H1 (cell line): ENCODE measurements around the gene GRM5. TPM values are rescaled to one million over a fixed set of nuclear protein-coding genes. Genes with fewer than 3 reads are reported as not detected.

Experiments used
- CTCF ChIA-PET: fragments of 300-600 bp; sonication (Branson Sonifier 250); formaldehyde crosslinking; loops from one replicate; lab custom pipeline; 2021; ENCODE audit not compliant: partially characterized antibody; lab: Charles Lee
- POLR2A ChIA-PET: fragments of 300-600 bp; sonication (Branson Sonifier 250); formaldehyde crosslinking; loops from one replicate; lab custom pipeline; 2021; ENCODE audit warnings: inconsistent platforms; ENCODE audit not compliant: partially characterized antibody; lab: Charles Lee
- DNase-seq, 2 experiments: peaks; one replicate each; pipeline versions ENCODE4 v3.0.0 to v3.0.0-alpha.2; 2010 to 2022; ENCODE audit warnings: low spot score in 2 of 2, low read depth in 1 of 2, mixed read lengths in 1 of 2
- FAIRE-seq: peaks from 2 replicates; lab custom pipeline; 2011; peaks lifted over from hg19 to GRCh38; lab: Jason Lieb, UNC
- H2AFZ ChIP-seq: 2 replicates; pipeline ENCODE4 v1.8.1; 2012; ENCODE audit warnings: low read length, inconsistent platforms
- H2AK5ac ChIP-seq: 2 replicates; pipeline ENCODE4 v1.6.1; 2013; ENCODE audit warnings: low read depth, low read length
- H2BK120ac ChIP-seq: replicated peaks from 2 replicates; pipeline ENCODE3; 2013; ENCODE audit warnings: low read depth, low read length, inconsistent platforms
- H2BK12ac ChIP-seq: 2 replicates; pipeline ENCODE4 v1.6.1; 2013; ENCODE audit warnings: low read depth, low read length
- H2BK15ac ChIP-seq: 2 replicates; pipeline ENCODE4 v1.6.1; 2013; ENCODE audit warnings: low read length
- H2BK20ac ChIP-seq: 2 replicates; pipeline ENCODE4 v1.6.1; 2013; ENCODE audit warnings: low read length
- H2BK5ac ChIP-seq: 2 replicates; pipeline ENCODE4 v1.6.1; 2013; ENCODE audit warnings: low read depth, low read length
- H3K14ac ChIP-seq: 2 replicates; pipeline ENCODE4 v1.6.1; 2013; ENCODE audit warnings: inconsistent platforms; ENCODE audit not compliant: insufficient read length
- H3K18ac ChIP-seq: 2 replicates; pipeline ENCODE4 v1.6.1; 2013; ENCODE audit warnings: low read length; ENCODE audit errors: extremely low read depth
- H3K23ac ChIP-seq: 2 replicates; pipeline ENCODE4 v1.6.1; 2013; ENCODE audit warnings: inconsistent platforms; ENCODE audit not compliant: insufficient read length
- H3K23me2 ChIP-seq: 2 replicates; pipeline ENCODE4 v1.6.1; 2013; ENCODE audit warnings: low read depth, low read length
- H3K27ac ChIP-seq: 2 replicates; pipeline ENCODE4 v1.6.1; 2011; ENCODE audit warnings: low read depth, low read length, inconsistent platforms
- H3K27me3 ChIP-seq, 4 experiments: replicated peaks in 1 of 4; 1 replicate in 1 of 4; 2 replicates in 3 of 4; pipeline versions ENCODE4 v1.6.1 to v1.8.1; 2011 to 2013; ENCODE audit warnings: low read length in 3 of 4, mild to moderate bottlenecking in 3 of 4, inconsistent platforms in 2 of 4, mixed read lengths in 2 of 4, moderate library complexity in 1 of 4; ENCODE audit not compliant: control insufficient read depth in 3 of 4, insufficient read depth in 3 of 4; ENCODE audit errors: extremely low read depth in 1 of 4
- H3K36me3 ChIP-seq, 4 experiments: 2 replicates each; pipeline versions ENCODE4 v1.6.1 to v1.8.1; 2011 to 2013; ENCODE audit warnings: mild to moderate bottlenecking in 4 of 4, low read length in 3 of 4, moderate library complexity in 2 of 4, control low read depth in 1 of 4, inconsistent platforms in 1 of 4; ENCODE audit not compliant: insufficient read depth in 4 of 4, control insufficient read depth in 2 of 4
- H3K4ac ChIP-seq: replicated peaks from 2 replicates; pipeline ENCODE3; 2013; ENCODE audit warnings: low read length, low read depth, mixed read lengths, inconsistent platforms; ENCODE audit not compliant: insufficient read length
- H3K4me1 ChIP-seq, 4 experiments: replicated peaks in 1 of 4; 1 replicate in 1 of 4; 2 replicates in 3 of 4; pipeline versions ENCODE4 v1.6.1 to v1.8.1; 2011 to 2013; ENCODE audit warnings: low read length in 3 of 4, inconsistent platforms in 2 of 4, mixed read lengths in 1 of 4; ENCODE audit not compliant: insufficient read depth in 4 of 4, control insufficient read depth in 3 of 4
- H3K4me2 ChIP-seq, 2 experiments: 2 replicates each; pipeline versions ENCODE4 v1.6.1 to v1.8.1; 2011 to 2013; ENCODE audit warnings: low read depth in 2 of 2, low read length in 2 of 2, control low read depth in 1 of 2, inconsistent platforms in 1 of 2, mild to moderate bottlenecking in 1 of 2; ENCODE audit not compliant: insufficient read depth in 1 of 2
- H3K4me3 ChIP-seq, 4 experiments: fragments of 200-600, 300-600 bp in 1 of 4; sonication (generic), shearing (Covaris generic), sonication (Bioruptor Twin) in 1 of 4; 2 replicates each; pipeline versions ENCODE4 v1.5.1 to v1.8.1; 2011 to 2016; ENCODE audit warnings: low read length in 4 of 4, low read depth in 3 of 4, control low read depth in 2 of 4, inconsistent platforms in 2 of 4, mild to moderate bottlenecking in 2 of 4, mixed read lengths in 1 of 4, moderate library complexity in 1 of 4; ENCODE audit not compliant: insufficient read depth in 2 of 4; ENCODE audit errors: extremely low read depth in 1 of 4
- H3K56ac ChIP-seq: replicated peaks from 2 replicates; pipeline ENCODE3; 2013; ENCODE audit warnings: low read depth, mild to moderate bottlenecking, mixed read lengths, low read length, inconsistent platforms; ENCODE audit not compliant: insufficient read length
- H3K79me1 ChIP-seq: 2 replicates; pipeline ENCODE4 v1.6.1; 2013; ENCODE audit warnings: low read depth, low read length, control low read depth
- H3K79me2 ChIP-seq, 2 experiments: 2 replicates each; pipeline versions ENCODE4 v1.6.1 to v1.8.1; 2012 to 2013; ENCODE audit warnings: low read length in 2 of 2, mild to moderate bottlenecking in 2 of 2, inconsistent platforms in 1 of 2; ENCODE audit not compliant: insufficient read depth in 2 of 2, control insufficient read depth in 1 of 2
- H3K9ac ChIP-seq, 4 experiments: replicated peaks in 1 of 4; 1 replicate in 1 of 4; 2 replicates in 3 of 4; pipeline versions ENCODE4 v1.6.1 to v1.8.1; 2011 to 2013; ENCODE audit warnings: low read depth in 3 of 4, low read length in 3 of 4, control low read depth in 2 of 4, mild to moderate bottlenecking in 2 of 4, moderate library complexity in 2 of 4, inconsistent platforms in 1 of 4; ENCODE audit errors: extremely low read depth in 1 of 4
- H3K9me3 ChIP-seq, 2 experiments: 2 replicates each; pipeline versions ENCODE4 v1.6.1 to v1.8.1; 2012 to 2013; ENCODE audit warnings: mild to moderate bottlenecking in 2 of 2, moderate library complexity in 2 of 2, control low read depth in 1 of 2, inconsistent platforms in 1 of 2, low read depth in 1 of 2, low read length in 1 of 2, mixed read lengths in 1 of 2; ENCODE audit not compliant: insufficient read depth in 2 of 2
- H4K20me1 ChIP-seq, 2 experiments: replicated peaks in 1 of 2; 2 replicates each; pipeline versions ENCODE3 to v1.8.1; 2011 to 2013; ENCODE audit warnings: inconsistent platforms in 2 of 2, low read length in 2 of 2, mild to moderate bottlenecking in 1 of 2; ENCODE audit not compliant: insufficient read depth in 2 of 2, control insufficient read depth in 1 of 2
- H4K5ac ChIP-seq: 2 replicates; pipeline ENCODE4 v1.6.1; 2013; ENCODE audit warnings: low read length, low read depth, mixed read lengths, inconsistent platforms; ENCODE audit not compliant: insufficient read length
- H4K8ac ChIP-seq: 2 replicates; pipeline ENCODE4 v1.8.0; 2013; ENCODE audit warnings: mild to moderate bottlenecking, moderate library complexity, low read length, inconsistent platforms; ENCODE audit not compliant: insufficient read depth; ENCODE audit errors: extremely low read depth
- H4K91ac ChIP-seq: replicated peaks from 2 replicates; pipeline ENCODE3; 2013; ENCODE audit warnings: low read length, mixed read lengths, inconsistent platforms; ENCODE audit not compliant: insufficient read length
- ATF2 ChIP-seq: IDR thresholded peaks from 2 replicates; pipeline ENCODE4 v1.6.1; 2012; ENCODE audit warnings: low read length, inconsistent platforms
- BRCA1 ChIP-seq: IDR thresholded peaks from 2 replicates; pipeline ENCODE4 v1.6.1; 2012; ENCODE audit warnings: low read depth, low read length, improper control_type of control experiment
- CEBPB ChIP-seq: IDR thresholded peaks from 2 replicates; pipeline ENCODE4 v1.6.1; 2012; ENCODE audit warnings: low read depth, low read length
- RXRA ChIP-seq: IDR thresholded peaks from 2 replicates; pipeline ENCODE4 v1.6.1; 2011; ENCODE audit warnings: low read depth, mild to moderate bottlenecking, low read length, moderate library complexity; ENCODE audit not compliant: insufficient read depth
- SIN3A ChIP-seq, 2 experiments: IDR thresholded peaks in 1 of 2; conservative IDR thresholded peaks in 1 of 2; 2 replicates each; pipeline ENCODE4 v1.6.1; 2011 to 2012; ENCODE audit warnings: low read length in 2 of 2, improper control_type of control experiment in 1 of 2, low read depth in 1 of 2, mild to moderate bottlenecking in 1 of 2
- polyA plus RNA-seq, 7 experiments: library from polyadenylated mRNA; depleted of rRNA in 3 of 7; stranded (reverse) in 5 of 7; unstranded in 2 of 7; fragments of >200 nt in 5 of 7; fragments of 200-250 nt in 2 of 7; gene quantifications; 1 replicate in 5 of 7; 2 replicates in 1 of 7; 4 replicates in 1 of 7; pipeline versions ENCODE4 v1.2.1 to v1.2.3, GENCODE V29; 2011 to 2013; ENCODE audit warnings: missing spikeins in 2 of 7, mixed read lengths in 2 of 7
- total RNA-seq: library from RNA; stranded (reverse); fragmentation: NEBNext Ultra II Directional; extraction: Animal tissue kit (Norgen Biotek cat#: 25700); gene quantifications from 2 replicates; pipeline ENCODE4 v1.2.1, GENCODE V29; 2021

The GRM5 gene
- total and polyA plus RNA-seq, 2 of the 8 experiments (the other 6 are each of a cell fraction or from before 2014, with no cell fraction given): 0.15 to 0.43 TPM

GRCh38 chr11:89016214-89016613 is 49.6 kb downstream of the GRM5 start:
- FAIRE-seq (no peak), DNase-seq (no peak)
- no peak overlapping the region for H4K8ac ChIP-seq
- H3K23ac ChIP-seq: no peak overlapping the region
- H3K4me2 ChIP-seq: no peak overlapping the region
- no peak overlapping the region for H2BK120ac ChIP-seq
- H2BK12ac ChIP-seq: no peak overlapping the region
- H3K4me3 ChIP-seq: no peak overlapping the region
- no peaks in the 10 kb centered on the region for H3K79me1 ChIP-seq
- H4K5ac ChIP-seq: no peak overlapping the region
- H3K4me1 ChIP-seq: no peaks in the 10 kb centered on the region
- no peaks in the 10 kb centered on the region for H3K36me3 ChIP-seq
- H4K20me1 ChIP-seq: no peaks in the 10 kb centered on the region
- no peak overlapping the region for H3K56ac ChIP-seq
- H3K79me2 ChIP-seq: no peaks in the 10 kb centered on the region
- POLR2A ChIA-PET: no interaction called here
- H2AFZ ChIP-seq: no peak overlapping the region
- H3K9me3 ChIP-seq: no peaks in the 10 kb centered on the region
- no peak overlapping the region for H3K9ac ChIP-seq
- TF ChIP-seq BRCA1: no peak
- no peak for TF ChIP-seq RXRA
- no peak for TF ChIP-seq SIN3A (conservative IDR thresholded peaks at IDR 0.05 in 1 of 2, IDR thresholded peaks at IDR 0.05 in 1 of 2; ENCODE audit: low read depth in 1 of 2, low read length in 2 of 2)
- TF ChIP-seq CEBPB: no peak
- TF ChIP-seq ATF2: no peak
- TF ChIP-seq, all 59 proteins: peak for 0
- Histone ChIP-seq H3K27ac (no peak overlapping the region), H3K27me3 (no peaks in the 10 kb centered on the region), H3K23me2 (no peaks in the 10 kb centered on the region), H4K91ac (no peak overlapping the region), H2BK15ac (no peak overlapping the region), H3K18ac (no peak overlapping the region), H2BK20ac (no peak overlapping the region), H3K14ac (no peak overlapping the region), H2AK5ac (no peak overlapping the region), H3K4ac (no peak overlapping the region), H2BK5ac (no peak overlapping the region)
- CTCF ChIA-PET: no interaction called here
